HEK293T (cell line): ENCODE results near the gene LCORL.

Experiments used
- CTCF ChIA-PET: fragments of 350-600 bp; formaldehyde crosslinking; extraction: SDS; loops from one replicate; lab custom pipeline; 2021; ENCODE audit warnings: antibody characterized with exemption, inconsistent platforms; lab: Yijun Ruan, JAX
- POLR2A ChIA-PET: fragments of 350-600 bp; formaldehyde crosslinking; extraction: SDS; loops from one replicate; lab custom pipeline; 2020; ENCODE audit warnings: antibody characterized with exemption, inconsistent platforms; lab: Yijun Ruan, JAX
- DNase-seq: peaks from one replicate; pipeline ENCODE4 v3.0.0; 2012; ENCODE audit warnings: mixed read lengths; ENCODE audit errors: extremely low spot score
- ARNT ChIP-seq: fragments of 450-650 bp; IDR thresholded peaks from 2 replicates; pipeline ENCODE4 v1.6.1; 2017; ENCODE audit warnings: mild to moderate bottlenecking
- BHLHE40 ChIP-seq: fragments of 450-650 bp; IDR thresholded peaks from 2 replicates; pipeline ENCODE4 v1.6.1; 2016; ENCODE audit warnings: mild to moderate bottlenecking, moderate library complexity, borderline replicate concordance
- CTBP1 ChIP-seq: fragments of 450-650 bp; IDR thresholded peaks from 2 replicates; pipeline ENCODE4 v1.6.1; 2016; ENCODE audit warnings: borderline replicate concordance
- ELF4 ChIP-seq: fragments of 450-650 bp; IDR thresholded peaks from 2 replicates; pipeline ENCODE4 v1.6.1; 2017; ENCODE audit warnings: antibody characterized with exemption
- FOXA1 ChIP-seq: fragments of 450-650 bp; IDR thresholded peaks from 2 replicates; pipeline ENCODE4 v1.6.1; 2016; ENCODE audit warnings: mild to moderate bottlenecking
- FOXK2 ChIP-seq: fragments of 450-650 bp; IDR thresholded peaks from 2 replicates; pipeline ENCODE4 v1.6.1; 2016; ENCODE audit warnings: mild to moderate bottlenecking
- FOXM1 ChIP-seq: fragments of 450-650 bp; IDR thresholded peaks from 2 replicates; pipeline ENCODE4 v1.6.1; 2017; ENCODE audit warnings: mild to moderate bottlenecking, borderline replicate concordance
- HDGF ChIP-seq: fragments of 450-650 bp; IDR thresholded peaks from 2 replicates; pipeline ENCODE4 v1.6.1; 2017; ENCODE audit warnings: antibody characterized with exemption, borderline replicate concordance
- L3MBTL2 ChIP-seq: fragments of 450-650 bp; conservative IDR thresholded peaks from 2 replicates; pipeline ENCODE4 v1.6.1; 2016; ENCODE audit warnings: mild to moderate bottlenecking
- LEF1 ChIP-seq: fragments of 450-650 bp; IDR thresholded peaks from 2 replicates; pipeline ENCODE4 v1.6.1; 2017; ENCODE audit warnings: mild to moderate bottlenecking, borderline replicate concordance
- NFRKB ChIP-seq: fragments of 450-650 bp; IDR thresholded peaks from 2 replicates; pipeline ENCODE4 v1.6.1; 2016; ENCODE audit warnings: mild to moderate bottlenecking, moderate library complexity
- PKNOX1 ChIP-seq: fragments of 450-650 bp; IDR thresholded peaks from 2 replicates; pipeline ENCODE4 v1.6.1; 2016
- SP1 ChIP-seq: fragments of 450-650 bp; IDR thresholded peaks from 2 replicates; pipeline ENCODE4 v1.6.1; 2017
- SUZ12 ChIP-seq: fragments of 450-650 bp; IDR thresholded peaks from 2 replicates; pipeline ENCODE4 v1.6.1; 2016; ENCODE audit warnings: mild to moderate bottlenecking
- TARDBP ChIP-seq: fragments of 450-650 bp; IDR thresholded peaks from 2 replicates; pipeline ENCODE4 v1.6.1; 2016
- ZNF384 ChIP-seq: fragments of 450-650 bp; IDR thresholded peaks from 2 replicates; pipeline ENCODE4 v1.6.1; 2016

LCORL gene

DNA sequence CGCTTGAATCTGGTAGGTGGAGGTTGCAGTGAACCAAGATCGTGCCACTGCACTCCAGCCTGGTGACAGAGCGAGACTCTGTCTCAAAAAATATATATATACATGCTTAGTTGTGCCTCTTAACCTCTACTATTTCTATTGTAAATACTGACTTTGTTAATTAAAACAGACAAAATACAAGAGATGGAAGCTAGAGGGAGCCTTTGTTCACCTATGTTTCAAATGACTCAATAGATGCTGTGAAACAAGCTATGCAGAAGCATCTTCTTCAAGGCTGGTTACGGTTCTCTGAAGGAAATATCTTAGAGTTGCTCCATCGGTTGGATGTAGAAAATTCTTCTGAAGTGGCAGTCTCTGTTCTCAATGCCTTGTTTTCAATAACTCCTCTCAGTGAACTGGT lies 204.5 kb downstream of the LCORL start:
- POLR2A ChIA-PET, result no interaction called here

DNA sequence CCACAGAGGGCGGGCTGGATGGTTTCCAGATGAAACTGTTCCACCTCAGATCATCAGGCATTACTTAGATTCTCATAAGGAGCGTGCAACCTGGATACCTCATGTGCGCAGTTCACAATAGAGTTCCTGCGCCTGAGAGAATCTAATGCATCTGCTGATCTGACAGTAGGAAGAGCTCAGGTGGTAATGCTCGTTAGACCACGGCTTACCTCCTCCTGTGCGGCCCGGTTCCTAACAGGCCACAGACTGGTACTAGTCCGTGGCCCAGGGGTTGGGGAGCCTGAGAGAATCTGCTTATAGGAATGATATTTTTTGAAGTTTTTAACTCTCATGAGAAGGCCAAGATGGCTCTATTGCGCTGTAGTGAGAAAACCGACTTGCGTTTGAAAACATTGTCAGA lies 205.4 kb downstream of the LCORL start:
- no peak for DNase-seq
- CTCF ChIA-PET, result no interaction called here
- POLR2A ChIA-PET, result no interaction called here
- TF ChIP-seq SP1, result no peak
- no peak for TF ChIP-seq TARDBP
- TF ChIP-seq NFRKB, result no peak

More for the DNA sequence above, 204.5 kb downstream of the LCORL start:
- DNase-seq, result no peak
- CTCF ChIA-PET, result interaction anchor here (0.6 kb wide), 1 partner anchor 324 kb away, joined by 4 read pairs; no protein-coding TSS in a partner anchor
- TF ChIP-seq ZNF384 (no peak), FOXM1 (no peak), NFRKB (no peak), BHLHE40 (no peak), ARNT (no peak), CTBP1 (no peak), SUZ12 (no peak), HDGF (no peak), SP1 (no peak), FOXA1 (no peak), L3MBTL2 (no peak), FOXK2 (no peak), PKNOX1 (no peak), TARDBP (no peak), ELF4 (no peak), LEF1 (no peak)

- POLR2A ChIA-PET, result no interaction called here
- DNase-seq, result no peak
- CTCF ChIA-PET, result no interaction called here
- no peak for TF ChIP-seq HDGF
- TF ChIP-seq SP1, result no peak
- TF ChIP-seq PKNOX1, result no peak
- no peak for TF ChIP-seq L3MBTL2
- no peak for TF ChIP-seq CTBP1
- TF ChIP-seq TARDBP, result no peak
- TF ChIP-seq ARNT, result no peak
- TF ChIP-seq FOXA1, result no peak
- no peak for TF ChIP-seq FOXK2
- no peak for TF ChIP-seq FOXM1
- no peak for TF ChIP-seq NFRKB
- no peak for TF ChIP-seq BHLHE40
- TF ChIP-seq SUZ12, result no peak
- no peak for TF ChIP-seq LEF1
- no peak for TF ChIP-seq ZNF384
- no peak for TF ChIP-seq ELF4
Observed at GRCh38 chr4:17814140-17814539, 207.4 kb downstream of the LCORL start.

DNA sequence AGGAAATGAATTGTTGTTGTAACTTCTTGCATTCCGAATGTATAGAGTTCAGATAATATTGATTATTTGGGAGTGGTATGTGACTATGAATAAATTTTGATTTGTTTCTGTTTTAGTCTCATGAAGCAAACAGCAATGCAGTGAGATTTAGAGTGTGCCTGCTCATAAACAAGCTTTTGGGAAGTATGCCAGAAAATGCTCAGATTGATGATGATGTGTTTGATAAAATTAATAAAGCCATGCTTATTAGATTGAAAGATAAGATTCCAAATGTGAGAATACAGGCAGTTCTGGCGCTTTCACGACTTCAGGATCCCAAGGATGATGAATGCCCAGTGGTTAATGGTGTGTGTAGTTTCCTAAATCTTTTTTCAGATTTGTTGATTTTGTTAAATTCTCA lies 208.8 kb downstream of the LCORL start:
- ChIA-PET CTCF (no interaction called here), POLR2A (no interaction called here)
- TF ChIP-seq CTBP1, result no peak
- TF ChIP-seq BHLHE40, result no peak
- TF ChIP-seq NFRKB, result no peak
- TF ChIP-seq HDGF, result no peak
- TF ChIP-seq LEF1, result no peak
- TF ChIP-seq FOXM1, result no peak
- no peak for TF ChIP-seq ZNF384
- TF ChIP-seq SP1, result no peak
- no peak for TF ChIP-seq PKNOX1
- no peak for TF ChIP-seq ARNT
- no peak for TF ChIP-seq TARDBP
- no peak for TF ChIP-seq FOXK2
- no peak for TF ChIP-seq FOXA1
- TF ChIP-seq SUZ12, result no peak
- DNase-seq, result no peak

DNA sequence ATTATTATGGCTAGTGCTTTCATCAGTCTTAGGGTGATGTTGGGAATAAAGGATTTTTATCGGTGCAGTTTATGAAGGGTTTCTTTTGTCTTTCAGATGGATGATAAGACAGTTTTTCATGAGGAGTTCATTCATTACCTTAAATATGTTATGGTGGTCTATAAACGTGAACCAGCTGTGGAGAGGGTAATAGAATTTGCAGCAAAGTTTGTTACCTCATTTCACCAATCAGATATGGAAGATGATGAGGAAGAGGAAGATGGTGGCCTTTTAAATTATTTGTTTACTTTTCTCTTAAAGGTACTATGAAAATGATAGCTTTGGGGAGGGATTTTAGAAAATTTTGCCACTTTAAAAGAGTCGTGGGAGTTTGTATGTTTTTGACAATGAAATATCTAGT lies 209.4 kb downstream of the LCORL start:
- TF ChIP-seq FOXM1, result no peak
- TF ChIP-seq L3MBTL2, result no peak
- no peak for TF ChIP-seq CTBP1
- no peak for TF ChIP-seq SUZ12
- TF ChIP-seq HDGF, result no peak
- TF ChIP-seq NFRKB, result no peak
- TF ChIP-seq SP1, result no peak
- TF ChIP-seq LEF1, result no peak
- no peak for TF ChIP-seq BHLHE40
- no peak for TF ChIP-seq FOXA1
- TF ChIP-seq ELF4, result no peak
- no peak for TF ChIP-seq ARNT
- no peak for TF ChIP-seq FOXK2
- no peak for TF ChIP-seq ZNF384
- no peak for TF ChIP-seq TARDBP
- TF ChIP-seq PKNOX1, result no peak
- DNase-seq, result no peak
- ChIA-PET CTCF (no interaction called here), POLR2A (no interaction called here)

- TF ChIP-seq FOXM1, result no peak
- no peak for TF ChIP-seq HDGF
- no peak for TF ChIP-seq SP1
- TF ChIP-seq FOXA1, result no peak
- TF ChIP-seq ZNF384, result no peak
- no peak for DNase-seq
- CTCF ChIA-PET, result no interaction called here
- POLR2A ChIA-PET, result interaction anchor here (1.0 to 1.8 kb wide), 7 partner anchors 12 to 476 kb away, joined by 3 to 8 read pairs (median 5); partner anchors contain the start of gene MED28
Observed at GRCh38 chr4:17811078-17811603, 210.4 kb downstream of the LCORL start.
